GM12878 (cell line): Measurements from ENCODE around the gene TDRD3. TPM values are rescaled to one million over a fixed set of nuclear protein-coding genes. Genes with fewer than 3 reads are reported as not detected.

ENCODE experiments used
- ATAC-seq: fragments of 200-7000 bp; cut with Tn5 transposase; 3 replicates; pipeline ENCODE4 v1.9.1; 2020; ENCODE audit warnings: mild to moderate bottlenecking, moderate library complexity
- BruUV-seq: library from RNA; stranded (reverse); fragments of 400-500 nt; replicated peaks from 2 replicates; lab custom pipeline; 2021; lab: Mats Ljungman, UMichigan
- CTCF ChIA-PET: fragments of 300-600 bp; sonication (Branson Sonifier 250); formaldehyde crosslinking; extraction: SDS; loops from one replicate; lab custom pipeline; 2021; ENCODE audit warnings: inconsistent platforms; lab: Yijun Ruan, JAX
- POLR2A ChIA-PET: fragments of 350-600 bp; formaldehyde crosslinking; extraction: SDS; loops from one replicate; lab custom pipeline; 2021; ENCODE audit warnings: inconsistent platforms; lab: Charles Lee
- RAD21 ChIA-PET: fragments of 300-600 bp; sonication (Branson Sonifier 250); formaldehyde crosslinking; loops from one replicate; lab custom pipeline; 2023; ENCODE audit warnings: antibody characterized with exemption; ENCODE audit not compliant: unreplicated experiment; lab: Charles Lee
- SMC1A ChIA-PET: fragments of 300-600 bp; sonication (Branson Sonifier 250); formaldehyde crosslinking; loops from one replicate; lab custom pipeline; 2023; ENCODE audit not compliant: unreplicated experiment, uncharacterized antibody; lab: Charles Lee
- DNase-seq: peaks from one replicate; pipeline ENCODE4 v3.0.0-alpha.2; 2011; ENCODE audit warnings: low read depth, low spot score
- FAIRE-seq: peaks from 3 replicates; lab custom pipeline; 2011; peaks lifted over from hg19 to GRCh38; lab: Jason Lieb, UNC
- H2AFZ ChIP-seq: 2 replicates; pipeline ENCODE4 v1.6.0; 2011; ENCODE audit warnings: low read depth, low read length, control low read depth; ENCODE audit not compliant: control insufficient read depth
- H3K27ac ChIP-seq: 2 replicates; pipeline ENCODE4 v1.5.1; 2011; ENCODE audit warnings: control low read depth; ENCODE audit not compliant: control insufficient read depth, insufficient read depth
- H3K27me3 ChIP-seq, 2 experiments: replicated peaks in 1 of 2; 2 replicates each; pipeline versions ENCODE4 v1.6.0 to v1.6.1; 2011; ENCODE audit warnings: low read length in 1 of 2; ENCODE audit not compliant: control insufficient read depth in 2 of 2, insufficient read depth in 2 of 2
- H3K36me3 ChIP-seq, 2 experiments: 2 replicates each; pipeline ENCODE4 v1.5.1; 2011; ENCODE audit warnings: low read length in 1 of 2; ENCODE audit not compliant: control insufficient read depth in 2 of 2, insufficient read depth in 2 of 2
- H3K4me1 ChIP-seq: 2 replicates; pipeline ENCODE4 v1.6.1; 2011; ENCODE audit warnings: mild to moderate bottlenecking, low read length, moderate library complexity, mixed read lengths; ENCODE audit not compliant: control insufficient read depth, insufficient read depth
- H3K4me2 ChIP-seq: 2 replicates; pipeline ENCODE4 v1.6.0; 2011; ENCODE audit warnings: control low read depth; ENCODE audit not compliant: control insufficient read depth, insufficient read depth
- H3K4me3 ChIP-seq: fragments of 200-600 bp; sonication (generic); 2 replicates; pipeline ENCODE4 v1.5.1; 2016
- H3K79me2 ChIP-seq: 2 replicates; pipeline ENCODE4 v1.6.0; 2011; ENCODE audit warnings: low read length; ENCODE audit not compliant: control insufficient read depth, insufficient read depth
- H3K9ac ChIP-seq: 2 replicates; pipeline ENCODE4 v1.8.0; 2011; ENCODE audit warnings: low read length, control low read depth, mixed read lengths; ENCODE audit not compliant: control insufficient read depth, insufficient read depth
- H3K9me3 ChIP-seq: replicated peaks from 3 replicates; pipeline ENCODE4 v1.5.1; 2011; ENCODE audit warnings: mild to moderate bottlenecking, low read length; ENCODE audit not compliant: control insufficient read depth, insufficient read depth
- H4K20me1 ChIP-seq: 2 replicates; pipeline ENCODE4 v1.6.0; 2011; ENCODE audit not compliant: control insufficient read depth, insufficient read depth
- BCL3 ChIP-seq: IDR thresholded peaks from 2 replicates; pipeline ENCODE4 v1.6.1; 2011; ENCODE audit warnings: borderline replicate concordance, low read depth, mild to moderate bottlenecking, moderate library complexity, low read length; ENCODE audit not compliant: insufficient read depth, poor library complexity, severe bottlenecking
- DPF2 ChIP-seq: fragments of 450-650 bp; IDR thresholded peaks from 2 replicates; pipeline ENCODE4 v1.6.1; 2017; ENCODE audit warnings: mild to moderate bottlenecking
- FOS ChIP-seq: IDR thresholded peaks from 3 replicates; pipeline ENCODE4 v1.6.1; 2011; ENCODE audit warnings: borderline replicate concordance; ENCODE audit not compliant: insufficient read length; ENCODE audit errors: extremely low read depth
- FOXK2 ChIP-seq: fragments of 450-650 bp; IDR thresholded peaks from 2 replicates; pipeline ENCODE4 v1.6.1; 2017; ENCODE audit warnings: mild to moderate bottlenecking, moderate library complexity
- JUNB ChIP-seq: IDR thresholded peaks from 2 replicates; pipeline ENCODE4 v1.6.1; 2016; ENCODE audit warnings: antibody characterized with exemption, mild to moderate bottlenecking
- MTA3 ChIP-seq: IDR thresholded peaks from 2 replicates; pipeline ENCODE4 v1.6.1; 2012; ENCODE audit warnings: low read length, inconsistent platforms, borderline replicate concordance
- PAX8 ChIP-seq: fragments of 450-650 bp; IDR thresholded peaks from 2 replicates; pipeline ENCODE4 v1.6.1; 2017; ENCODE audit warnings: mild to moderate bottlenecking, moderate library complexity
- STAT1 ChIP-seq: fragments of 450-650 bp; conservative IDR thresholded peaks from 2 replicates; pipeline ENCODE4 v1.6.1; 2014; ENCODE audit warnings: antibody characterized with exemption, mild to moderate bottlenecking
- STAT3 ChIP-seq: IDR thresholded peaks from 2 replicates; pipeline ENCODE4 v1.6.1; 2011; ENCODE audit warnings: low read depth, low read length, improper control_type of control experiment
- in situ Hi-C: fragments of 300-500 bp; cut with MboI; formaldehyde crosslinking; loops from 9 replicates; pipeline ENCODE4 v1.14.3; 2018; ENCODE audit warnings: mixed read lengths
- intact Hi-C: fragments of 100-400 bp; cut with micrococcal nuclease; formaldehyde crosslinking; loops from one replicate; pipeline ENCODE4 v1.14.2; 2022; ENCODE audit not compliant: unreplicated experiment
- polyA plus RNA-seq, 11 experiments: library from polyadenylated mRNA; depleted of rRNA in 4 of 11; unstranded in 6 of 11; stranded (reverse) in 5 of 11; fragments of >200 nt; fragmentation: Nextera tagmentation in 4 of 11; fragmentation: Illumina TruSeq in 1 of 11; extraction: Ambion mirVana in 4 of 11; extraction: Trizol in 1 of 11; gene quantifications; 1 replicate in 1 of 11; 2 replicates in 10 of 11; pipeline versions ENCODE4 v1.2.1 to v1.2.3, GENCODE V29; 2011 to 2016; ENCODE audit warnings: inconsistent platforms in 2 of 11, missing spikeins in 2 of 11, low read depth in 1 of 11
- total RNA-seq, 4 experiments: library from RNA; depleted of rRNA in 3 of 4; stranded (reverse); fragments of >200 nt in 3 of 4; fragmentation: Illumina TruSeq in 1 of 4; extraction: Trizol in 1 of 4; gene quantifications; 2 replicates each; pipeline versions ENCODE4 v1.2.1 to v1.2.3, GENCODE V29; 2013 to 2021
- TF ChIP-seq, protein P1 (sequence below): fragments of 450-650 bp; formaldehyde crosslinking; IDR thresholded peaks from 2 replicates; pipeline ENCODE4 v1.4.0; 2020; ENCODE audit warnings: mild to moderate bottlenecking, moderate library complexity

TDRD3 gene
- total and polyA plus RNA-seq, 10 of the 15 experiments (the other 5 are each of a cell fraction or from before 2014, with no cell fraction given), result 8.4 to 27.9 (median 15.8) TPM

- ATAC-seq, result no peak
- Histone ChIP-seq H3K27me3 (no peaks in the 10 kb centered on the region), H3K4me2 (no peak overlapping the region), H4K20me1 (no peaks in the 10 kb centered on the region), H3K36me3 (no peaks in the 10 kb centered on the region; a peak in 2 of 4 replicates), H3K4me1 (no peaks in the 10 kb centered on the region), H3K79me2 (no peaks in the 10 kb centered on the region), H3K9ac (no peak overlapping the region), H3K9me3 (no peaks in the 10 kb centered on the region), H2AFZ (no peak overlapping the region), H3K27ac (no peak overlapping the region), H3K4me3 (no peak overlapping the region)
- POLR2A ChIA-PET, result no interaction called here
- CTCF ChIA-PET, result interaction anchor here (0.6 to 0.9 kb wide), 3 partner anchors 13 to 1203 kb away, joined by 3 read pairs; no protein-coding TSS in a partner anchor
- DNase-seq, result no peak
- BruUV-seq, result no TSS peak
- FAIRE-seq, result no peak
- SMC1A ChIA-PET, result interaction anchor here (1.4 kb wide), 1 partner anchor 891 kb away, joined by 3 read pairs; no protein-coding TSS in a partner anchor
- RAD21 ChIA-PET, result no interaction called here
- intact Hi-C loops (no loop called here), in situ Hi-C loops (no loop called here)
- TF ChIP-seq STAT1 (no peak), JUNB (no peak), FOS (no peak), DPF2 (no peak), PAX8 (no peak), BCL3 (no peak), STAT3 (no peak), FOXK2 (no peak), MTA3 (no peak)
- TF ChIP-seq, protein P1, sequence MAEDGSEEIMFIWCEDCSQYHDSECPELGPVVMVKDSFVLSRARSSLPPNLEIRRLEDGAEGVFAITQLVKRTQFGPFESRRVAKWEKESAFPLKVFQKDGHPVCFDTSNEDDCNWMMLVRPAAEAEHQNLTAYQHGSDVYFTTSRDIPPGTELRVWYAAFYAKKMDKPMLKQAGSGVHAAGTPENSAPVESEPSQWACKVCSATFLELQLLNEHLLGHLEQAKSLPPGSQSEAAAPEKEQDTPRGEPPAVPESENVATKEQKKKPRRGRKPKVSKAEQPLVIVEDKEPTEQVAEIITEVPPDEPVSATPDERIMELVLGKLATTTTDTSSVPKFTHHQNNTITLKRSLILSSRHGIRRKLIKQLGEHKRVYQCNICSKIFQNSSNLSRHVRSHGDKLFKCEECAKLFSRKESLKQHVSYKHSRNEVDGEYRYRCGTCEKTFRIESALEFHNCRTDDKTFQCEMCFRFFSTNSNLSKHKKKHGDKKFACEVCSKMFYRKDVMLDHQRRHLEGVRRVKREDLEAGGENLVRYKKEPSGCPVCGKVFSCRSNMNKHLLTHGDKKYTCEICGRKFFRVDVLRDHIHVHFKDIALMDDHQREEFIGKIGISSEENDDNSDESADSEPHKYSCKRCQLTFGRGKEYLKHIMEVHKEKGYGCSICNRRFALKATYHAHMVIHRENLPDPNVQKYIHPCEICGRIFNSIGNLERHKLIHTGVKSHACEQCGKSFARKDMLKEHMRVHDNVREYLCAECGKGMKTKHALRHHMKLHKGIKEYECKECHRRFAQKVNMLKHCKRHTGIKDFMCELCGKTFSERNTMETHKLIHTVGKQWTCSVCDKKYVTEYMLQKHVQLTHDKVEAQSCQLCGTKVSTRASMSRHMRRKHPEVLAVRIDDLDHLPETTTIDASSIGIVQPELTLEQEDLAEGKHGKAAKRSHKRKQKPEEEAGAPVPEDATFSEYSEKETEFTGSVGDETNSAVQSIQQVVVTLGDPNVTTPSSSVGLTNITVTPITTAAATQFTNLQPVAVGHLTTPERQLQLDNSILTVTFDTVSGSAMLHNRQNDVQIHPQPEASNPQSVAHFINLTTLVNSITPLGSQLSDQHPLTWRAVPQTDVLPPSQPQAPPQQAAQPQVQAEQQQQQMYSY (CRISPR knock-in tag), result no peak
These were observed 122.5 kb downstream of the TDRD3 start for GRCh38 chr13:60519496-60519895.
